HG02852 (cell line): ENCODE results near the gene RGS10.
A peak's percentile ranks its signal among the peaks of the same experiment; 100 is the strongest.

ENCODE experiments used
- ATAC-seq: cut with Tn5 transposase; IDR thresholded peaks from one replicate; pipeline ENCODE4 v1.9.1; 2021; ENCODE audit warnings: mild to moderate bottlenecking, moderate library complexity; ENCODE audit not compliant: unreplicated experiment

RGS10 gene

DNA sequence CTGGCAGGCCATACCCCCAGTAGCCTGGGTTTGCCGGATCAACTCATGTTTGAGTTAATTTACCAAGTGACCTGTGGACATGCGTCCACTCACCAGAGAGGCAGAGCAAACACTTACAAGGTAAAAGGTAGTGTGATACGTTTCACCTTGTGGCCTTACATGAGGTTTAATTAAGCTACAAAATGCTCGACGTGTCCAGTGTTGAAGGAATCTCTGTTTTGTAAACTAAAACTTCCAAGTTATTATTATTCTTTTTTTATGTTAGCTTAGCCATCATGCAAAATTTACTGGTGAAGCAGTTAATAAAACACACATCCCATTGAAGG, 42.9 kb downstream of the RGS10 start:
- no peak for ATAC-seq

DNA sequence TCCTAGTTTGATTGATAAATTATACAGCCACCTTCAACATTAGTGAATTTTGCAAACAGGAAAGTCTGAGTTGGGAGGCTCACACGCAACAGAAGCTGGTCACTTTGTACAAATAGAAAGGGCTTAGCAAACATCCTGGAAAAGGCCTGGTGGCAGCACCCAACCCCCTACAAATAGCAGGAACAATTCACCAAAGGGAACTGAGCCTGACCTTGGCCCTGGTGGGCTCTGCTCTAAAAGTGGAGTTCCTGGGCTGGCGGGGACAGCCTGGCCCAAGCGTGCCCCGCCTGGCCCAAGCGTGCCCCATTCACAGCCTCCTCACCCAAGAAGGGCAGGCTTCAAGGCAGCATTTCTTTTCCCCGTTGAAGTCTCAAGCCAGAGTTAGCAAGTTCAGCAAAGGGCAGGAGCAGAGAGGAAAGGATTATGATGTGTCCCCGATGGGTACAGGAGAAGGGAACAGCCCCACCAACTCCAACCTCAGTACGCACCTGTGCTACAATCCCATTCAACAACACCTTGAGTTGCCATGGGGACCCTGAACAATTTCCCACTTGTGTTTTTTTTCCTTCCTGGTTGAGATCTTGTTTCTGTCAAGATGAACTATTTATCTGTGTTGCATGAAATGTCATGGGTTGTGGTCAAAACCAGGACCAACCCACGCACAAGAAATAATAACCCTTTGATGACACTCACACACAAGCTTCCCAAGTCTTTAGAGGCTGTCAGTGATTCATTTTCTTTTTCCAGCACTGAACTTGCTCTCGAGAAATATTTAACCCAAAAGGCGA, 43.4 kb downstream of the RGS10 start:
- ATAC-seq, result no peak

DNA sequence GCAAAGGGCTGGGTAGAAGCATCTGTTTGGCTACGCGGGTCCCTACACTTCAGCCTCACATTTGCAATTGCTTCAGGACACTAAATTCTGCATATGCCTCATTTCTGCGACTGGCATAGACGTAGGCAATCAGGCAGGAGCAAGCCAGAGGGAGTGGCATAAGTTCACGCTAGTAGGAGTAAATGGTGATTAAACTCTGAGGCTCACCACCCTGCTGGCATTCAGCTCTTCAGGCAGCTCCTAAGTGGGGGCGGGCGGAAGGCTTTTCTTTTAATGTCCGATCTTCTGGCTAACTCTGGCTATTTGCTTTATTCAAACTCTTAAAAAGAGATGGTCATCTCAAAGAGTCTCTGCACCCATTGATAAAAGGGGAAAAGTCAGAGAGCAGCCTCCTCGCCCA, 45.3 kb downstream of the RGS10 start:
- ATAC-seq, result no peak

DNA sequence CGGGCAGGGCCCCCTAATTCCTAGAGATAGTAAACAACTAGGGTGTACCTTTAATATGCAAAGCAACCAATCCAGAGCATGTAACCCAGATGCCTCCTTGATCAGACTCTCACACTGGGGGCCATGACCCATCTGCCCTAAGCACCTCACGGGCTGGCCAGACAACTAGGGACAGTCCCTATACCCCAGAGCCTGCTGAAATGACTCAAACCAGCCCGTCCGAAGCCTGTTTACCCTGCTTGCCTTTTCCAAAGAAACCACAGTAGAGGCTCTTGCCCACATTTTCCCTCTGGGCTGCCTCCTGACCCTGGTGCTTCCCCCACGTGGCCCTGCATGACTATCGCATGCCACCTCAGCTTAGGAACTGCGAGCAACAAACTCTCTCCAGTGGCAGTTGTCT, 46.2 kb downstream of the RGS10 start:
- ATAC-seq, result peak; percentile 84

DNA sequence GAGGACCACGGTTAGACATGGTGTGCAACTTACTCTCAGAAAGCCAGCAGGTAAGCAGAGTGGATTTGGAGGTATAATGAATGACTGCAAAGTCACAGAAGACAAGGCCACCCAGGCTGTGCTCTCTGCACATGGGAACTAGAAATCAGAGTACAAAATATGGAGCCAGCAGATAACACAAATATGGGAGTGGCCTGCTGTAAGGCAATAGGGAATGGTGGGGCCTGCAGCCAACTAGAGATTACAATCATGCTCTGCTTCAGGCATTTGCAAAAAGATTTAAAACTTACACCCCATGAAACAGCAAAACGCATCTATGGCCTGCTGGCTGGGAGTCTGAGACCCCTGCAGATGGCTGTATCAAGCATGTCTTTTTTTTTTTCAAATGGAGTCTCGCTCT, 47.0 kb downstream of the RGS10 start:
- no peak for ATAC-seq

DNA sequence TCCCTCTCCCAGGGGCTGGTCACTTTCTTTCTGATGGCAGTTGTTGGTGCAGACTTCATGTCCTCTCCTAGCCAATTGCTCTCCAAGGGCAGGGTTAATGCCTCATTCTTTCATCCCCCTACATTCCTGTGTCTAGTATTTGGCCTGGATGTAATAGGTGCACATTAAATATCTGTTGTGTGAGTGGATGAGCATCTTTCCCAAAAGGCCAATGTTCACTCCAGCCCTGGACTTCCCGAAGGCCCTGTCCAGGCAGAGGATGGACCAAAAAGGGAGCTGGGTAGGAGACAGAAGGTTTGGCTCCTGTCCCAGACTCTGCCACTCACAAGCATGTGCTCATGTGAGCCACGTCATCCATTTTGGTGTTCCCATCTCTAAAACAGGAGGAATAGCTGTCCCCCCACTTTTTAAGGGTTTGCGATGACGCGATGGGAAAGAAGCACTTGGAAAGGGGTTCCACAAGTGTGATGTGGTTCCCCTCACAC, 47.5 kb downstream of the RGS10 start:
- no peak for ATAC-seq

DNA sequence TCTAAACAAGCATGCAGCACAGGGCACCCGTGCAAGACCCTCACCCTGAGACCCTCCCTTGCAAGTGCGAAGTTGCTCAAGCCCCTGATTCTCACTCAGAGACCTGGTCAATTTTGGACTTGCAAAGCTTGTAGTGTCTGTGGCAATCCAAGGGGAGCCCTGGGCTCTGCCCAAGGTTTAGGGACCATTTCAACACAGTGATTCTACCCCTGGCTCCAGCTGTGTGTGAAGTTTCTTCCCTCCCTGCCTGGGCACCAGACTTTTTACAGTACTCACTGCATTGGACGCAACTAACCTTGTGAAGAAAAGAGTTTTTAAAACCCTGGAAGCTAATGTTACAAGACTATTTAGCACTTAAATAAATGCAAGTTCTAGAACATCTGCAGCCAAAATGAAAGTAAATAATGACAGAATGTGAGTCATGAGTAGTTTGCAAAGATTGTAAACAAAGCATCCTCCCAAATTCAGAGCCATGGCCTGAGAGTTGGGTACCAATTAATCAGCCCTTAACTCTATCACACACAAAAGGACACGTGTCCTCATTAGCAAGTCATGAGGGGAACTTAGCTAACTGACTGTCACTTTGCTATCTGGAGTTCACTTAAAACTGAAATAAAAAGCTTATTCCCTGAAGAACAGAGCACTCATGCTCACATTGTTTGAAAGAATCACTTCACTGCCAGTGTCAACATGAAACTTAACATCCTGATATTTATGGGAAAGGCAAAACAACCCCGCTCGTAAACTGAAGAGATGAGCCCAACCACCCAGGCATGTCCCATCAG, 48.1 kb downstream of the RGS10 start:
- no peak for ATAC-seq

DNA sequence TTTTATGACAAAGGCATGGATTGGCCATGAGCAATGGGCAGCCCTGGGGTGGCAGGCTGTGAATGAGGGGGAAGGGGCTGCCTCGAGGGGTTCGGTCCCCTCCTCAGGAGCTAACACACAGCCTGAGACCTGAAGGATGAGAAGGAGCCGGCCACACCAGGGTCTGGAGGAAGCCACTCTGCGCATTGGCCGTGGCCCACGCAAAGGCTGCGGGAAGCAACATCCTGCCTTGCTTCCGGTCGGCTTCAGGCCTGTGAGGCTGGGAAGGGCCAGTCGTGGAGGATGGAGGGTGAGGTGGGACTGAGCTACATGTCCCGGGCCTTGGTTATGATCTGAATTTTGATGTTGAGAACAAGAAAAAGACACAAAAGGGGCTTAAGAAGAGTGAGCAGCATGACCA, 49.4 kb downstream of the RGS10 start:
- ATAC-seq, result no peak

DNA sequence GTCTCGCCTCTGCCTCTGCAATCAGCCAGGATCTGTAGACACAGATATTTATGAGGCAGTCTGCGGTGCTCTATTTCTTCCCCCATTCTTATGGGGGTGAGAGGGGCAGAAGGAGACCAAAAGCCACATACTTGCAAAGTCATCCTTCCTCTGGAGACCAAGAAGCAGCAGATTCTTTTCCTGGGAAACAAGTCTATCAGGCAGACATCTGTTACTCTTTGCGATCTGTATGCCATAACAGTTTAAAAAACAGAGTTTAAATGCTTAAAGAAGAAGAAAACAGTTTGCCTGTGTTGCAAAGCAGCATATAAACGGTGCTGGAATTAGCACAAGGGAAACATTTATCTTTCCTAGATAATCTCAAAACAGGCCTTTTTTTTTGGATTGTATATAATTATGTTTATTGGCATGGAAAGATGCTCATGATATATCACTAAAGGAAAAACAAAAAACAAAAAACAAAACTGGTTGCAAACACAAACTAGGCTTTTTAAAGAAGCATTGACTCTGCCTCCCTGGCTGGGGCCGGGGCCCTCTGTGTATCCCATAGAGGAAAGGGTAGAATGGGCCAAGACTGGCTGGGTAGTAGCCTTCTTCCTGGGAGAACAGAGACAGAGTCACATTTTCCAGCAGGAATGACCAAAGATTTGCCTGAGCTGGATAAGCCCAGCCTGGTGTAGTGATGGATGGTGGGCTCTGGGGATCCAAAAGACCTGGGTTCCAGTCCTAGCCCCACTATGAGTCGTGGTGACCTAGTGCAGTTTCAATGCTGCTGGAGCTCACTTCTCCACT, 50.4 kb downstream of the RGS10 start:
- no peak for ATAC-seq

DNA sequence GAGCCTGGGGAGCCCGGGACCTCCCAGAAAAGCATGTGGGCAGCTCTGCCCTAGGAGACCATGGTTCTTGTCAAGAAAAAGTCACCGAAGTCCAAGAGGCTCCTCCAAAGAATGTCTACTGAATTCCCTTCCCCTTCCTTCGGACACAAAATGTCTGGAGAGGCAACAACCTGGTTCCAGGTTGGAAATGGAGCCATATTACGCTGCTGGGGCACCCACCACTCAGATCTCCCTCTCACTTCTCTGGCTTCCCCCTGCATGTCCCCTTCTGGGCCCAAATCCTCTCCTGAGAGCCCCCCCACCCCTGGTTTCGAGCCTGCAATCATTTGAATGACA, 52.6 kb downstream of the RGS10 start:
- no peak for ATAC-seq

DNA sequence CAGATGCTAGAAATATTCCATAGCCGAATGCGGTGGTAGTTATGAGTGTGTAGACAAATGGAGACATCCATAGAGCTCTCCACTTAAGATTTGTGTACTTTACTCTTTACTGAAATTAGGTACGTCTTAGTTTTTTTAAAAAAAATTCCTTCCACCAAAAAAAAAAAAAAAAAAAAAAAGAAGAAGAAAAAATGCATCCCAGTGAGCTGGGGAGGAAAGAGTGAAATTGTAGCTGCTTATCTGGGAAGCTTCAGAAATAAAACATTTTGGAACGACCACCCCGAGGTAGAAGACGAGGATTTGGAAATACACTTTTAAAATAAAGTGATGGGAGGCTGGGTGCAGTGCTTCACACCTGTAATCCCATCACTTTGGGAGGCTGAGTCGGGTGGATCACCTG, 53.8 kb downstream of the RGS10 start:
- ATAC-seq, result no peak

DNA sequence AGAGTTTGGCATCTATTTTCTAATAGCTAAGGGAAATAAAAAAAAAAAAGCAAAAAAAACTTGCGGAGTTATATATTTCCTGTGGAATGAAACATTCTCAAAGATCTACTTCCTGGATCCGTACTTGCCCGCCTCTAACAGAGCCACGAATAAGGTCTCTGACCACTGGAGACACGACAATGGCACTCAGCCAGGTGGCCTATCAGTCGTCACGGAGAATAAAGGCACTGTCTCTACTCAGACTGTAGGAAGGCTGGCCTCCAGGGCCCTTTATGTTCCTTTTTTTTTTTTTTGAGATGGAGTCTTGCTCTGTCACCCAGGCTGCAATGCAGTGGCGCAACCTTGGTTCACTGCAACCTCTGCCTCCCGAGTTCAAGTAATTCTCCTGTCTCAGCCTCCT, 58.7 kb downstream of the RGS10 start:
- no peak for ATAC-seq

DNA sequence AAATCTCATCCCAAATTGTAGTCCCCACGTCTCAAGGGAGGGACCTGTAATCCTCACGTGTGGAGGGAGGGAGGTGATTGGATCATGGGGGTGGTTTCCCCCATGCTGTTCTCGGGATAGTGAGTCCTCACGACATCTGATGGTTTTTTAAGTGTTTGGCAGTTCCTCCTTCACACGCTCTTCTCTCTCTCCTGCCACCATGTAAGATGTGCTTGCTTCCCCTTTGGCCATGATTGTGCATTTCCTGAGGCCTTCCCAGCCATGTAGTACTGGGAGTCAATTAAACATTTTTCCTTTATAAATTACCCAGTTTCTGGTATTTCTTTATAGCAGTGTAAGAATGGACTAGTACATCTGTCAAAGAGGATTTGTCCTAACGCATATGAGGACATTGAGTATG, 59.5 kb downstream of the RGS10 start:
- no peak for ATAC-seq

DNA sequence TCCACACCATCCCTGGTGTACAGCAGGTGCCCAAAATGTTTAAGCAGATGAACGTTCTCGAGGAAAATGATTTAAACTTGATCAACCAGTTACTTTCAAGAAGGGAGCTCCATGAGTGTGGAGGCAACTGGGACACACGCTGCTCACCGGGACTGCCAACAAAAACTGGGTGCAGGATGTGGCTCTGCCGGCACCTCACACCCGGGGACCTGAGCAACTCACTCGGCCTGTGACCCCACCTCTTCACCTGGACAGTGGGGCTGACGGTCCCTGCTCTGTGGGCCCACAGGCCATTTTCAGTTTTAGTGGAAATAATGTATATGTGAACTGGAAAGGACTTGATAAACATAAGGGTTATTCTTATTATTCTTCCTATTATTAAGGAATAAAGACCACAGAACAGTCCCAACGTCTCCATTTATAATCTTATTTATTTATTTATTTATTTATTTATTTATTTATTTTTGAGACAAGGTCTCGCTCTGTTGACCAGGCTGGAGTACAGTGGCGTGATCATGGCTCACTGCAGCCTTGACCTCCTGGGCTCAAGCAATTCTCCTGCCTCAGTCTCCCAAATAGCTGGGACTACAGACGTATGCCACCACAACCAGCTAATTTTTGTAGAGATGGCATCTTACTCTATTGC, 60.6 kb downstream of the RGS10 start:
- ATAC-seq, result no peak

DNA sequence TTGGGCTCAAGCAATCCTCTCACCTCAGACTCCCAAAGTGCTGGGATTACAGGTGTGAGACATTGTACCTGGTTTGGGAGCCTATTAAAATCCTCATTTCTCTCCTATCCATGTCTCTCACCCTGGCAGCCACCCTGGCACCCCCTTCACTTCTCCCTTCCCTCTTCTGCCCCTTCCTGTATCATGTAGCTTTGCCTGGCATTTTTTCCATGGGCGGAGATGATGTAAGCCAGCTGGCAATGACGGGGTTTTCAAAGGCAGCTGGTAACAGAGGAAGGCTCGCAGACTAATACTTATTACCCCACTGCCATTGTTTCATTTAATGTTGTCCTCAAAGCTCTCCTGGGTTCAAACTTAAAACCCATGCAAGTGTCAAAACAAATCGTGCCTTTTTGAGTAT, 61.9 kb downstream of the RGS10 start:
- no peak for ATAC-seq

DNA sequence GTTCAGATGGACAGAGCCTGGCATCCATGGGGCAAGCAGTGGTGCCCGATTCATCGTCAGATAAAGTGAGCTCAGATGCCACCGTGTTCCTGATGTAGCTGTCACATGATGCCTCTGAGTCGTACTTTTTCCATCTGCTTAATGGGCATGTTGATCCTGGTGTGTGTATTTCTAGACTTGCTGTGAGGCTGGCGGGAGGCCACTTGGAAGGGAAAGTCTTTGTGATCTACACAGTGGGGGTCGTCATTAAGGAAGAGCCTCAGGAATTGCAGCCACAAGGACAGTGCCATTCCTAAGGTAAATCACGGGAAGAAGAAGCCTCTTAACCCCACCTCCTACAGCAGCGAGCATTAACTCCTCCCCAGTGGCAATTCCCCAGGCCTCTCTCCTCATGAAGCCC, 63.0 kb downstream of the RGS10 start:
- ATAC-seq, result no peak

DNA sequence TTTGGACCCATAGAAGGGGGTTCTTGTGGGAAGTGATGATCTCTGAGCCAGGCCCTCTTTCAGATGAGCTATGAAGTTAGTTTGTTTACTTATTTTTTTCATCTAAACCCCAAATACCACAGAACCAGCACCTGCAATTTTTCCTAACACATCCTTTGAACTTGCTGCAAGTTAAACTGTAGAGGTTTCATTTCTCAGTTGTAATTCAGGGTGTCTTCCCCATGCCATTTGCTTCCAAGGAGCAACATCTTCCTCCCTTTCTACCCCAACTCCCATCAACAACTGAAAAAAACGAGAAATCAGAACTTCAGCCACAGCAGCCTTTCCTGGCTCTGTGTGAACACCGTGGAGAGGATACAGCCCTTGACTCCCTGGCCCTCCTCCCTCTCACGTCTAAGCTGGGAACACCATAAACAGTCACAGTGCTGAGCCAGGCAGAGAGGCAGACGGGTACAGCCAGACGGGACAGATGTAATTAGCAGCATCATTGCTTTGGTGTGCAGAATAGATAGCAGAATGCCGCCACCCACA, 63.6 kb downstream of the RGS10 start:
- ATAC-seq, result no peak

DNA sequence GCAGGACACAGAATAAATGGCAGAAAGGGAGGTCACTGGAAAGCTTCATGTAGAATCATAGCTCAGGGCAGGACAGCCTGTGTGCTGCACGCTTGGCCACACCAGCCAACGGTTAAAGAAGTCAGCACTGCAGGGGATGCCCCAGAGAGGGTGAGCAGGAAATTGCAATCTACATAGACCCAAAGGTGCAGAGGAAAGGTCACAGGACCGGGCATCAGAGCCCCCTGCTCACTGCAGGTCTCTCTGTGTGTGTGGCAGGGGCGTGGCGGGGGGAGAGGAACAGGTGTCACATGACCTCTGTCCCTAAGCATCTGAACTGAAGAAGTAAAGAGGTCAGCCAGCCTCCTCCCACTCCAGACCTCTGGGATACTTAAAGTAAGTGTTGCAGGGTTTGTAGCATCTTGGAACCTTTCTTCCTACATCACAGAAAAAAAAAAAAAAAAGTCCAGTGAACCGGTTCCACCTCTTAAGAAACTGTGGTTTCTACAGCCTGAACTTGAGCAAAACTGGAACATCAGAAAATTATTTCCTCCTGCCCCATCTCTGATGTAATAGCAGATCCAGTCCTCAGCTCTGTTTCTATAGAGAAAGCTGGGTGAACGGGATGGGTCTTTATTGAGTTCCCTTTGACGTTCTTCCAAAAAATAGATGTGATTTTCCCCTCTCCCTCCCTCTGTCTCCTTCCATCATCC, 64.3 kb downstream of the RGS10 start:
- peak; percentile 76 for ATAC-seq

DNA sequence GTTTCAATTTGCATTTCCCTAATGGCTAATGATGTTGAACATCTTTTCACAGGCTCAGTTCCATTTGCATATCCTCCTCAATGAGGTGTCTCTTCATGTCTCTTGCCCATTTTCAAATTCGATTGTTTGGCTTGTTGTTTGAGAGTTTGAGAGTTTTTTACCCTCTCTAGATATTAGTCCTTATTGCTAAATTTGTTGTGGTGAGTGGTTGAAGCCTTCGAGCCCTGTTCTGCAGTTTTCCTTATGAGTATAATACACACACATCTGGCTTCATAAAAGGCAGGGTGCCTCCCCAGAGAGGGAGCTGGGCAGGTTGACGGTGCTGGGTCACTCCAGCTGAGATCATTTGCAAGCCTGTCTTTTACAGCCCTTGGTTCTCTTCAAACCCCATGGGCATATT, 65.1 kb downstream of the RGS10 start:
- ATAC-seq, result peak; percentile 74

DNA sequence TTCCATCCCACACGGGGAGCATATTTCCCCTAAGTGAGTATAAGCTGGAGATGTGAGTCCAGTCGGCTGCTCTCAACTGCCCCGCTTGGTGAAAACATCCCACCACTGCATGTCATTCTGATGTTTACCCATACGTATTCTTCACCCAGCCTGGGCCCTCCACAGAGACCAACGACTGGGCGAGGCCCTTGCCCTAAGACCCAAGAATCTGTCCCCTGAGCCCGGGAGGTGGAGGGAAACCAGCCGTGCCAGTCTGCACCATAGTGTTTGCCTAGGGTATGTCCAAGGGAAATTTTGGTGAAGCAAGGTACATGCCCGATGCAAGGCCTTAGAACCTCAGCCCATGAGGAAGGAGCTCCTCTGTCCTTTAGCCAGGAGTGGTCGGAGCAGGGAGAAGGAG, 67.9 kb downstream of the RGS10 start:
- ATAC-seq, result no peak
